AG09309 (cell line): ENCODE measurements around the gene NUAK2.

Experiments used
- DNase-seq: peaks from one replicate; pipeline ENCODE4 v3.0.0-alpha.2; 2010; ENCODE audit warnings: low read depth
- H3K4me3 ChIP-seq: 2 replicates; pipeline ENCODE4 v1.5.1; 2011; ENCODE audit warnings: mild to moderate bottlenecking, low read depth, low read length, moderate library complexity; ENCODE audit not compliant: control insufficient read depth
- TF ChIP-seq, protein P1 (sequence below): IDR thresholded peaks from 2 replicates; pipeline ENCODE4 v1.5.1; 2011; ENCODE audit warnings: mild to moderate bottlenecking, low read depth, low read length, inconsistent platforms; ENCODE audit not compliant: insufficient read depth, control insufficient read depth; ENCODE audit errors: missing control alignments

Gene NUAK2

DNA sequence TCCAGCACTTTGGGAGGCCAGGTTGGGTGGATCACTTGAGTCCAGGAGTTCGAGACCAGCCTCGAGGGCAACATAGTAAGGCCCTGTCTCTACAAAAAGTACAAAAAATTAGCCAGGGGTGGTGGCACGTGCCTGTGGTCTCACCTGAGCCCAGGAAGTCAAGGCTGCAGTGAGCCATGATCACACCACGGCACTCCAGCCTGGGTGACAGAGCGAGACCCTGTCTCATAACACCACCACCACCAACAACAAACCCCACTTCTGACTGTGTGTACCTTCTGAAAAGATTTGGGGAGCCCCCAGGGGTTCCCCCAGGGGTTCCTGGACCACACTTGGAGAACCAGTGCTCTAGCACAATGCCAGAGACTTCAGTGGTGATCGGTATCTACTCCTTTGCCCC is 29.9 kb downstream of the NUAK2 start:
- no peak for DNase-seq
- TF ChIP-seq, protein P1, sequence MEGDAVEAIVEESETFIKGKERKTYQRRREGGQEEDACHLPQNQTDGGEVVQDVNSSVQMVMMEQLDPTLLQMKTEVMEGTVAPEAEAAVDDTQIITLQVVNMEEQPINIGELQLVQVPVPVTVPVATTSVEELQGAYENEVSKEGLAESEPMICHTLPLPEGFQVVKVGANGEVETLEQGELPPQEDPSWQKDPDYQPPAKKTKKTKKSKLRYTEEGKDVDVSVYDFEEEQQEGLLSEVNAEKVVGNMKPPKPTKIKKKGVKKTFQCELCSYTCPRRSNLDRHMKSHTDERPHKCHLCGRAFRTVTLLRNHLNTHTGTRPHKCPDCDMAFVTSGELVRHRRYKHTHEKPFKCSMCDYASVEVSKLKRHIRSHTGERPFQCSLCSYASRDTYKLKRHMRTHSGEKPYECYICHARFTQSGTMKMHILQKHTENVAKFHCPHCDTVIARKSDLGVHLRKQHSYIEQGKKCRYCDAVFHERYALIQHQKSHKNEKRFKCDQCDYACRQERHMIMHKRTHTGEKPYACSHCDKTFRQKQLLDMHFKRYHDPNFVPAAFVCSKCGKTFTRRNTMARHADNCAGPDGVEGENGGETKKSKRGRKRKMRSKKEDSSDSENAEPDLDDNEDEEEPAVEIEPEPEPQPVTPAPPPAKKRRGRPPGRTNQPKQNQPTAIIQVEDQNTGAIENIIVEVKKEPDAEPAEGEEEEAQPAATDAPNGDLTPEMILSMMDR: no peak
- H3K4me3 ChIP-seq: no peak overlapping the region

DNA sequence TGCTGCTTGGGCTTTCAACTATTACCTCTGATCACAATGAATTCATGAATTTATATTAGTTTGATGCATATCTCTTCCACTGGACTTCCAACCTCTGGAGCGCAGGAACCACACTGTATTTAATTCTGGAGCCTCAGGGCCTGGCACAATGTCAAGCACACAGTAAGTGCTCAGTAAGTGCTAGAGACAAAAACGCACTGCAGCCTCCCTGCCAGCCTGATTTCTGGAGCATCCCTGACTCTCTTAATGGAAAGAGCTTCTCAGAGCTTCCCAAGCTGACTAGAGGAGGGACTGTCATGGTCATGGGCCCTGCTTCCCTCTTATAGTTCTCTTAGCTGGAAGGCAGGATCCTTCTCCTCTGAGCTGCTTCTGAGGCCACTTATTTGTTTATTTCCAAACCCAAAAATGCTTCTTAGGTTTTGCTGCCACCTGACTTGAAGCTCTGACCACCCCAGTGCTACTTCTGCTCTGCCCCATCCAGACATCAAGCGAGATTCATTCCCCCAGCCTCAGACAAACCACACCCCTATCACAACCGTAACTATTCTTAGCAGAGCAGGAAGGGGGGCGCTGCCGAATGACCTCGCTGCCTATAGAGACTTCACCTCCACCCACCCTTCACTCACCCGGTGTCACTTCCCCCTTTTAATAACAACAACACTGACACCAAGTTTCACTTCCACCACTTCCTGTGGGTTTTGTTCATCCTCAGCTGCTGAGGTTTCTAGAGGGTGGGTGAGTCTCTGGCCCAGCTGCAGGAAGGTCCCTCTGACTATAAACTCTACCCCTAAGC is 33.6 kb downstream of the NUAK2 start:
- H3K4me3 ChIP-seq: no peak overlapping the region
- no peak for DNase-seq
- TF ChIP-seq, protein P1: no peak

DNA sequence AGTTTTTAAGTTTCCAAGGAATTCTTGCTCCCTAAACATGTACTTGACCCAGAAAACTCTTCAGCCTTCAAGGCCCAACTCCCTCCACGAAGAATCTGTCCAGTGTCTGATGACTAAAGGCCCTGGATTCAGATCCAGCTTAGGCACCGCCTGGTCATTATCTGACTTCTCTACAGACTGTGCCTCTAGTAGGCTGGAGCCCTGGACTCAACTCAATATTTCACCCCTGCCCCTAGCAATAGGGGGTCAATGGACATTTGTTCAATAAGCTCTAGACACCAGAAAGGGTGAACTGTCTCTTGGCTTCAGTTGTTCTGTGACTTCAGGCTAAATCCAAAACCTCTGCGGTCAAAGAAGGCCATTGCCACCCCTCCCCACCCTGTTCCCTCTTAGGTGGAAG is 34.5 kb downstream of the NUAK2 start:
- no peak overlapping the region for H3K4me3 ChIP-seq
- TF ChIP-seq, protein P1: no peak

DNA sequence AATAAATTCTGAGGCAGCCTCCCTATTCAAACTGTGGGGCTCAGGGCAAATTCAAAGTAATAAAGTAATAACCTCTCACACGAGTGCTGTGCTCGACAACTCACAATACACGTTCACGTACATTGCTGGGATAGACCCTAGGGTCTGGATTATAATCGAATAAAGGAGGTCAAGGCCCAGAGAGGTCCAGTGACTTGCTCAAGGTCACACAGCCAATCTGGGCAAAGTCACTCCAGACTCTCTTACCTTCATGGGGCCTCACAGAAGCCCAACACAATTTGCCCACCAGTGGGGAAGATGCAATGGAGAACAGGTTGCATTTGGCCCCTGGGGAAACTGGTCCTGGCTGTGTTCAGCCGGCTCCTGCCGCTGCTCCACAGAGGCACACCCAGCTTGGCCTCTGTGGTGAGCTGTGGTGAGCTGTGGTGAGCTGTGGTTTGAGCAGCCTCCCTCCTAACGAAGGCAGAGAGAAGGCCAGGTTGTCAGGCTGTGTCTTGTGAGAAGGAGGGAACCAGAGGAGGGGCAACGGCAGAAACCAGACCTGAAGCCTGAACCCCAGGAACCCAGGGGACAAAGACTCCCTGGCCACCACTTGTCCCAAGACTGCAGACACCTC is 35.1 kb downstream of the NUAK2 start:
- no peak for DNase-seq
- TF ChIP-seq, protein P1: no peak
- no peak overlapping the region for H3K4me3 ChIP-seq

More for the DNA sequence above, 34.5 kb downstream of the NUAK2 start:
- DNase-seq: no peak

DNA sequence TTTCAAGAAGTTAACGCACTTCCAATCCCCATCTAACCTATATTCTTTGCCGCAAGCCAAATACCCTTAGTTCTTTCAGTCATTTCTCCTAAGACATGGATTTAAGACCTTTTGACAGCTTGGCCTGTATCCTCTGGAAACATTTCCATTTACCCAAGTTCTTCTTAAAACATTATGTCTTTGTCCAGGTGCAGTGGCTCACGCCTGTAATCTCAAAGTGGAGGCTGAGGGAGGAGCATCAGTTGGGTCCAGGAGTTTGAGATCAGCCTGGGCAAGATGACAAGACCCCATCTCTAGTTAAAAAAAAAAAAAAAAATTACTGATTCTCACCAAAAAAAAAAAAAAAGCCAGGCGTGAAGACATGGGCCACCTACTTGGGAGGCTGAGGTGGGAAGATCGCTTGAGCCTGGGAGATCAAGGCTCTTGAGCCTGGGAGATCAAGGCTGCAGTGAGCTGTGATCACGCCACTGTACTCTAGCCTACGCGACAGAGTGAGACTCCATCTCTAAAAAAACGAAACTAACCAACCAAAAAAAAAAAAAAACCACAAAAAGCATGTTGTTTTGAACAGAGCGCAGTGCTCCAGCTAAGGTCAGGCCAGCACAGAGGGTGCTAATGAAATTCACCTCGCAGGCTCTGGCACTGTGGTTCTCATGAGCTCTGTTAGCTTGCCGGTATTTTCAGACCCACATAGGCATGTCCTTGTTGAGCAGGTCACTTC is 36.0 kb downstream of the NUAK2 start:
- no peak overlapping the region for H3K4me3 ChIP-seq
- TF ChIP-seq, protein P1: no peak
- DNase-seq: no peak

DNA sequence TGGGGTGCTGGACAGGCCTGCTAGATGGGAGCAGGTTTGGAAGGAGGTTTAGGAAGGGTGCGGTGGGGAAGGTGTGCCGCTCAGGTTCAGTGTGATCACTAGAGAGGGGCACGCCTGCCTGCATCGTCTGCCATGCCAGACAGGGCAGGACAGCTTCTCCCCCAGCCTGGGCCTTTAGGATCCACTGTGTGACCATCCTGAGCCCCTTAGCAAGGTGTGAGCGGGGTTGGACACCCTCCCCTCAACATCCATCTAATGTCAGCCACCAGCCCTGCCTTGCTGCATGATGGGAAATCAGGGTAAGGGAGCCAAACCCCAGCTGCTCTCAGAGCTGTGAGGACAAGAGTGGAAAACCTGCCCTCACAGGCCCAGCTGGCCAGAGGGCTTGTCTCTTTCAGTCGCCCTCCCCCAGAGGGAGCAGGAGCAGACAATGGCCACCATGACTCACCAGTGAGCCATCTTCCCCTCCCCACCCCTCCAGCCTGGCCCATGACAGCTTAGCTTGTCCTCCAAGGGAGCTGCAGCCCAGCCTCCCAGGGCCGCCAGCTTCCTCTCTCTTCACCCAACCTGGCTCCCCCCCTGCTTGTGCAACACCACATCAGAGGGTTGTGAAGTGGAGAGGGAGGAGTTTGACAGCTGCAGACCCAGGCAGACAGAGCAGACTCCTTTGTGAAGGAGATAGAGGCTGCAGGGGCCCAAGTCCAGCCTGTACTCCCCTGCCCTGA is 37.0 kb downstream of the NUAK2 start:
- peak; percentile 91 for DNase-seq
- TF ChIP-seq, protein P1: peak; percentile 20
- H3K4me3 ChIP-seq: no peak overlapping the region
